HG02610 (cell line): ENCODE data around the gene SSBP4.
A peak's percentile ranks its signal among the peaks of the same experiment; 100 is the strongest.
"Not testable (repeated sequence)": the region's sequence is repeated elsewhere in the genome, so short reads cannot be mapped to it uniquely, and the experiment has no call there.

Experiments
- ATAC-seq: cut with Tn5 transposase; IDR thresholded peaks from one replicate; pipeline ENCODE4 v1.9.1; 2021; ENCODE audit warnings: mild to moderate bottlenecking, moderate library complexity; ENCODE audit not compliant: unreplicated experiment

SSBP4 gene

DNA sequence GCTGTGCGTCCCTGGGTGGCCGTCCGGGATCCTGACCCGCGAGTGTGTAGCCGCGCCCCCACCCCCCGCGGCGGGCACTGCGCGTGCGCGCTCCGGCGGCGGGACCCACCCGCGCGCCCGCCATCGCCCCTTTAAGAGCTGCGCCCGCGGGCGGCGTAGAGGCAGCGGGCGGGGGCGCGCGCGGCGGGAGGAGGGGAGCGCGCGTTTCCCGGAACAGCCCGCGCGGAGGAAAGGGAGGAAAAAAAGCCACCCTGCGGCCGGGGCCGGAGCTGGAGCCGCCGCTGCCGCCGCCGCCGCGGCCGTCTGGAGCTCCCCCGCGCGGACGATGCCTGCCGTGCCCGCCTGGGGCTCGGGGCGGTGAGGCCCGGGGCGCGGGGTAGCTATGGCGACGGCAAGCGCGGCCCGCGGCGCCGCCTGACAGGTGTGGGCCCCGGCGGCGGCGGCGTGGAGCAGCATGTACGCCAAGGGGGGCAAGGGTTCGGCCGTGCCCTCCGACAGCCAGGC lies at the start of gene SSBP4:
Gene SSBP4, plus strand, starts transcription at position 204 of the 504 bp plus-strand sequence. Its CDS starts 251 bp downstream, at position 455.
- ATAC-seq = no peak

- no peak for ATAC-seq
Measured at GRCh38 chr19:18373407-18373891, 45.7 kb upstream of the SSBP4 start.

GRCh38 chr19:18373892-18374629 lies 45.1 kb upstream of the SSBP4 start:
- ATAC-seq = peak; percentile 83

DNA sequence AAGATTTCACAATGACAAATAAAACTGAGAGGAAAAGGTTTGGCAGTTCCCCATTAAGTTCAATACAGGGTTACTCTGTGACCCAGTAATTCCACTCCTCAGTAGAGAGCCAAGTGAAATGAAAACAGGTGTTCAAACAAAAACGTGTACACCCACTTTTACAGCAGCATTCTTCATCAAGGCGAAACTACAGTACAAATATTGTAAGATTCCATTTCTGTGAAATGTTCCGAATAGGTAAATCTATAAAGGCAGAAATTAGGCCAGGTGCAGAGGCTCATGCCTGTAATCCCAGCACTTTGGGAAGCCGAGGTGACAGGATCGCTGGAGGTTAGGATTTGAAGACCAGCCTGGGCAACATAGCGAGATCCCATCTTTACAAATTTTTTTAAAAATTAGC lies 42.2 kb upstream of the SSBP4 start:
- ATAC-seq = no peak

DNA sequence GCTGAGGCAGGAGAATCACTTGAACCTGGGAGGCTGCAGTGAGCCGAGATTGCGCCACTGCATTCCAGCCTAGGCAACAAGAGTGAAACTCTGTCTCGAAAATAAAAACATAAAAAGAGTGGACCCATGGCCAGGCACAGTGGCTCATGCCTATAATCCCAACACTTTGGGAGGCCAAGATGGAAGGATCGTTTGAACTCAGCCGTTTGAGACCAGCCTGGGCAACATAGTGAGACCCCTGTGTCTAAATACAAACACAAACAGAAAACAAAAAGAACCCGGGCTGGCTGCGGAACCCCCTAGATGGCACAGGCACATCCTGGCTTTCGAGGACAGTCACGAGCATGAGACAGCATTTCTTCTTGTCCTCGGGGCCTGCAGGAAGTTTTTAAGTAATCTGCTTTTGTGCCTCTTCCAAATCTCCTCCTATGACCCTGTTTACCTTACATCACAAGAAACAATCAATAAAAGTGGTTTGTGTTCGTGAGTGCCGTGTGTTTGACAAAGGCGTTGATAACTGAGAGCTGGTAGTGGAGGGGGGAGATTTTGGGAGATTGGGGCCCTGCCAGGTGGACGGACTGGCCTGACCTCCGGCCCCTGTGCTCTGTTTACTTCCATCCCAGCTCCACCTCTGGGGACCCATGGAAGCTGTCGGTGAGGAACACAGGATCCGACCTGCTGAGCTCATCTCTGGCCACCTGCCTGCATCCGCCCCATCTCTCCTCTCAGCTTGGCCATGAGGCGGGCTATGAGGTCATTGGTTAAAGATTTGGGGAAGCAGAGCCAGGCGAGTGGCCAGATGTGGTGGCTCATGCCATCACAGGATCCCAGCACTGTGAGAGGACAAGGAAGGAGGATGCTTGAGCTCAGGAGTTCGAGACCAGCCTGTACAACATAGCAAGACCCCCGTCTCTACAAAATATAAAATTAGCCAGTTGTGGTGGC lies 39.1 kb upstream of the SSBP4 start:
- no peak for ATAC-seq

DNA sequence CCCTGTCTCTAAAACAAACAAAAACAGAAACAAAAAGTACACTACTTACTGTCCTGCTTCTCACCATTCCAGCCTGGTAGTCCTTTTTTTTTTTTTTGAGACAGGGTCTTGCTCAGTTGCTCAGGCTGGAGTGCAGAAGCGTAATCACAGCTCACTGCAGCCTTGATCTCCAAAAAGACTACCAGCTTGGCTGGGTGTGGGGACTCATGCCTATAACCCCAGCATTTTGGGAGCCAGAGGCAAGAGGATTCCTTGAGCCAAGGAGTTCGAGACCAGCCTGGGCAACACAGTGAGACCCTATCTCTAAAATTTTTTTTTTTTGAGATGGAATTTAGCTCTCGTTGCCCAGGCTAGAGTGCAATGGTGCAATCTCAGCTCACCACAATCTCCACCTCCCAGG lies 38.4 kb upstream of the SSBP4 start:
- ATAC-seq = no peak

DNA sequence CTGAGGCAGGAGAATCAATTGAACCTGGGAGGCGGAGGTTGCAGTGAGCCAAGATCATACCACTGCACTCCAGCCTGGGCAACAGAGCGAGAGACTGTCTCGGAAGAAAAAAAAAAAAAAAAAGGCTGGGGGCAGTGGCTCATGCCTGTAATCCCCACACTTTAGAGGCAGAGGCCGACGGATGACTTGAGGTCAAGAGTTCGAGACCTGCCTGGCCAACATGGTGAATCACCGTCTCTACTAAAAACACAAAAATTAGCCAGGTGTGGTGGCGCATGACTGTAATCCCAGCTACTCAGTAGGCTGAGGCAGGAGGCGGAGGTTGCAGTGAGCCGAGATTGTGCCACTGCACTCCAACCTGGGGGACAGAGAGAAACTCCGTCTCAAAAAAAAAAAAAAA lies 35.6 kb upstream of the SSBP4 start:
- ATAC-seq = not testable (repeated sequence)

DNA sequence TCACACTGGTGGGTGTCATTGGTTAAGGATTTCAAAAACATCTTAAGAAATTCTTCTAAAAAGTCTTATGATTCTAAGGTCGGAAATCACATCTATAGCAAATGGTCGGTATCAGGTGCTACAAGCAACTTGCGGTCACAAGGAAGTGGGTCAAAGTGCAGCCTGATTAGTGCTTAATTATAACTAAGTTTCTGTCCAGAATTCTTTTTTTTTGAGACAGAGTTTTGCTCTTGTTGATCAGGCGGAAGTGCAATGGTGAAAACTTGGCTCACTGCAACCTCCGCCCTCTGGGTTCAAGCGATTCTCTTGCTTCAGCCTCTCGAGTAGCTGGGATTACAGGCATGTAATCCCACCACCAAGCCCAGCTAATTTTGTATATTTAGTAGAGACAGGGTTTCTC lies 34.4 kb upstream of the SSBP4 start:
- ATAC-seq = no peak

- ATAC-seq = no peak
Measured at GRCh38 chr19:18385359-18385674, 33.9 kb upstream of the SSBP4 start.

GRCh38 chr19:18385675-18386542 lies 33.3 kb upstream of the SSBP4 start, which contains the start of gene GDF15:
Gene GDF15 (plus strand): TSS chr19:18386158. CDS start chr19:18386190, 32 bp downstream.
- ATAC-seq = no peak

DNA sequence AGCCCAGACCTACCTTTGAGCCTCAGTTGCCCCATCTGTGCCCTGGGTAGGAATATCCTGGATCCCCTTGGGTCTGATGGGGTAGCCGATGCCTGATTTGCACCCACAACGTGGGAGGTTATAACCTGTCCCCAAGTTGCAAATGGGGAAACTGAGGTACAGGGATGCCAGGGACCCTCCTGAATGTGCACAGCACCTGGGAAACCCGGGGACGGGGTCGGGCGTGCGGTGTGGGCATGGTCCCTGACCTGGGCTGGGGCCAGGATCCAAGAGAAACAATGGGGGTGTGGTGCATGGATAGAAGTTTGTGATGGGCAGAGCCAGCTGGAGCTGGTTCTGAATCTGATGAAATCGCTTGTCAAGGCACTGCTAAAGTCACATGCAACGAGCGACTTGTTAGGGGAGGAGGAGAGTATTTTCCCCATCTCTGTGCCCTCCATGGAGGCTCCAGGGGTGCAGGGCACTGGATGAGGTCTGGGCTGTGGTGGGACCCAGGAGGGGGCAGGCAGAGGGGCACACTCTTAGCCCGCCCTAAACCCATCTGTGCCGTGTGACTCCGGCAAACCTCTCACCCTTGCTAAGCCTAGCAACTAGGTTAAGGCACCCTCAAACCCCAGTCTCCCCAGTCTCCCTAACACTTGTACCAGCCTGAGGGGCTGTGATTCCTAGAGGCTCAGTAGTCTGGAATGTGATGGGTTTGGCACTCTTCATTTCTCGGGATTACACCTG lies 32.5 kb upstream of the SSBP4 start:
- no peak for ATAC-seq

DNA sequence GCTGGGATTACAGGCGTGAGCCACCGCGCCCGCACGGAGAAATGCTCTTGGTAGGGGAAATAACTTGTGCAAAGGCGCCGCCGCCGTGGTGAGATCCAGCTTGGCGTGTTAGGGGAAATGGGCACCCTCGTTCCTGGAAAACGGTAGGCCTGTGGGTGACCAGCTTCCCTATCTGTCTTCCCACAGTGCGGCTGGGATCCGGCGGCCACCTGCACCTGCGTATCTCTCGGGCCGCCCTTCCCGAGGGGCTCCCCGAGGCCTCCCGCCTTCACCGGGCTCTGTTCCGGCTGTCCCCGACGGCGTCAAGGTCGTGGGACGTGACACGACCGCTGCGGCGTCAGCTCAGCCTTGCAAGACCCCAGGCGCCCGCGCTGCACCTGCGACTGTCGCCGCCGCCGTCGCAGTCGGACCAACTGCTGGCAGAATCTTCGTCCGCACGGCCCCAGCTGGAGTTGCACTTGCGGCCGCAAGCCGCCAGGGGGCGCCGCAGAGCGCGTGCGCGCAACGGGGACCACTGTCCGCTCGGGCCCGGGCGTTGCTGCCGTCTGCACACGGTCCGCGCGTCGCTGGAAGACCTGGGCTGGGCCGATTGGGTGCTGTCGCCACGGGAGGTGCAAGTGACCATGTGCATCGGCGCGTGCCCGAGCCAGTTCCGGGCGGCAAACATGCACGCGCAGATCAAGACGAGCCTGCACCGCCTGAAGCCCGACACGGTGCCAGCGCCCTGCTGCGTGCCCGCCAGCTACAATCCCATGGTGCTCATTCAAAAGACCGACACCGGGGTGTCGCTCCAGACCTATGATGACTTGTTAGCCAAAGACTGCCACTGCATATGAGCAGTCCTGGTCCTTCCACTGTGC lies 30.9 kb upstream of the SSBP4 start:
- peak; percentile 53 for ATAC-seq

- no peak for ATAC-seq
Measured at GRCh38 chr19:18388960-18389725, 30.1 kb upstream of the SSBP4 start.

DNA sequence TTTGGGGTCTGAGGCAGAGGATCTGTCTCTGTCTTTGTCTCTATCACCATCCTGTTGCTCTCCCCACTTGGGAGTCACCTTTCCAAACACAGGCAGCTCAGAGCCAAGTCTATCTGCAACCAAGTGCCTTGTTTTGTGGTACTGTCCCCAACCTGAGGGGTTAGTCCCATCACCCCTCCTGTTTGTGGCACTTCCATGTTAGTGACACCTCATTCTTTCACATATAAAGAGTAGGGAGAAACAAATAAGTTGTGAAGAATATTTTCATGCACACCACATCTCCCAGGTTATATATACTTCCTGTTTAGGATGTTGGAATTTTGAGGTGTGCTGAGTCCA lies 29.5 kb upstream of the SSBP4 start:
- ATAC-seq = no peak

- ATAC-seq = no peak
Measured at GRCh38 chr19:18390065-18390907, 28.9 kb upstream of the SSBP4 start.

GRCh38 chr19:18391509-18392075 lies 27.6 kb upstream of the SSBP4 start:
- ATAC-seq = no peak

- no peak for ATAC-seq
Measured at GRCh38 chr19:18392417-18392816, 26.8 kb upstream of the SSBP4 start.
